WTC11 (cell line): ENCODE data around the gene RIPOR3. TPM values are rescaled to one million over a fixed set of nuclear protein-coding genes. Genes with fewer than 3 reads are reported as not detected.

Source experiments
- ATAC-seq: fragments of 200-7000 bp; cut with Tn5 transposase; 2 replicates; pipeline ENCODE4 v1.10.0; 2021; ENCODE audit warnings: mild to moderate bottlenecking, moderate library complexity
- CTCF ChIA-PET: fragments of 300-600 bp; sonication (Branson Sonifier 250); formaldehyde crosslinking; loops from one replicate; lab custom pipeline; 2021; ENCODE audit warnings: antibody characterized with exemption; lab: Charles Lee
- POLR2A ChIA-PET: fragments of 350-600 bp; sonication (Branson Sonifier 250); formaldehyde crosslinking; loops from one replicate; lab custom pipeline; 2021; ENCODE audit warnings: antibody characterized with exemption; lab: Charles Lee
- DNase-seq: peaks from one replicate; pipeline ENCODE4 v3.0.0; 2021; ENCODE audit warnings: low spot score
- H3K27ac Mint-ChIP-seq: 2 replicates; pipeline ENCODE4 v1.8.0; 2021; ENCODE audit warnings: mixed read lengths
- H3K27me3 Mint-ChIP-seq: 2 replicates; pipeline ENCODE4 v1.8.0; 2021; ENCODE audit warnings: low read depth, mild to moderate bottlenecking, moderate library complexity, mixed read lengths
- H3K36me3 Mint-ChIP-seq: 2 replicates; pipeline ENCODE4 v1.8.0; 2021; ENCODE audit warnings: mixed read lengths
- H3K4me1 Mint-ChIP-seq: 2 replicates; pipeline ENCODE4 v1.8.0; 2022; ENCODE audit warnings: mixed read lengths
- H3K4me3 Mint-ChIP-seq: 2 replicates; pipeline ENCODE4 v1.8.0; 2021; ENCODE audit warnings: mild to moderate bottlenecking, moderate library complexity, mixed read lengths
- H3K9me3 Mint-ChIP-seq: 2 replicates; pipeline ENCODE4 v1.8.0; 2021; ENCODE audit warnings: mixed read lengths
- ATF6 ChIP-seq: sonication (generic); formaldehyde crosslinking; IDR thresholded peaks from 2 replicates; pipeline ENCODE4 v1.8.1; 2023; ENCODE audit warnings: mild to moderate bottlenecking, missing genetic modification reagents
- GTF2I ChIP-seq: fragments of 250-450 bp; sonication (Bioruptor Pico); conservative IDR thresholded peaks from 2 replicates; pipeline ENCODE4 v1.4.0; 2021; ENCODE audit warnings: mild to moderate bottlenecking
- IRF1 ChIP-seq: sonication (generic); formaldehyde crosslinking; IDR thresholded peaks from 2 replicates; pipeline ENCODE4 v1.8.0; 2023; ENCODE audit warnings: missing genetic modification reagents
- JAZF1 ChIP-seq: fragments of 250-450 bp; sonication (Bioruptor Pico); IDR thresholded peaks from 2 replicates; pipeline ENCODE4 v1.9.0; 2021; ENCODE audit warnings: moderate library complexity, mild to moderate bottlenecking, inconsistent platforms
- JUN ChIP-seq: sonication (generic); formaldehyde crosslinking; IDR thresholded peaks from 2 replicates; pipeline ENCODE4 v1.8.0; 2023; ENCODE audit warnings: mild to moderate bottlenecking, missing genetic modification reagents
- MLX ChIP-seq: sonication (generic); formaldehyde crosslinking; IDR thresholded peaks from 2 replicates; pipeline ENCODE4 v1.8.1; 2023; ENCODE audit warnings: mild to moderate bottlenecking, missing genetic modification reagents, moderate library complexity
- MYBL2 ChIP-seq: sonication (generic); formaldehyde crosslinking; IDR thresholded peaks from 2 replicates; pipeline ENCODE4 v1.8.1; 2023; ENCODE audit warnings: mild to moderate bottlenecking, moderate library complexity, missing genetic modification reagents
- NFYB ChIP-seq: sonication (generic); formaldehyde crosslinking; conservative IDR thresholded peaks from 2 replicates; pipeline ENCODE4 v1.8.0; 2022; ENCODE audit warnings: low read depth, missing genetic modification reagents
- NR2C2 ChIP-seq: sonication (generic); formaldehyde crosslinking; IDR thresholded peaks from 2 replicates; pipeline ENCODE4 v1.8.0; 2022; ENCODE audit warnings: mild to moderate bottlenecking, missing genetic modification reagents
- PRDM15 ChIP-seq: sonication (generic); formaldehyde crosslinking; IDR thresholded peaks from 2 replicates; pipeline ENCODE4 v1.8.0; 2022; ENCODE audit warnings: missing genetic modification reagents
- TCF7 ChIP-seq: sonication (generic); formaldehyde crosslinking; IDR thresholded peaks from 2 replicates; pipeline ENCODE4 v1.8.0; 2022; ENCODE audit warnings: mild to moderate bottlenecking, low read depth, missing genetic modification reagents, moderate library complexity
- ZMAT4 ChIP-seq: fragments of 250-450 bp; sonication (Bioruptor Pico); IDR thresholded peaks from 2 replicates; pipeline ENCODE4 v1.9.0; 2021; ENCODE audit warnings: mild to moderate bottlenecking
- ZNF232 ChIP-seq: sonication (generic); formaldehyde crosslinking; IDR thresholded peaks from 2 replicates; pipeline ENCODE4 v1.8.0; 2022; ENCODE audit warnings: mild to moderate bottlenecking, missing genetic modification reagents
- ZNF512 ChIP-seq: sonication (generic); formaldehyde crosslinking; IDR thresholded peaks from 2 replicates; pipeline ENCODE4 v1.8.1; 2022; ENCODE audit warnings: missing genetic modification reagents, borderline replicate concordance
- ZSCAN18 ChIP-seq: fragments of 250-450 bp; sonication (Bioruptor Pico); IDR thresholded peaks from 2 replicates; pipeline ENCODE4 v2.1.2; 2022; ENCODE audit warnings: mild to moderate bottlenecking, moderate library complexity
- total RNA-seq: library from RNA; stranded (reverse); gene quantifications from 3 replicates; pipeline ENCODE4 v1.2.3, GENCODE V29; 2021

RIPOR3 gene
- total RNA-seq, 1 experiment from 2014 or later, result 6.5 TPM

GRCh38 chr20:50608750-50609104, 82.6 kb downstream of the RIPOR3 start (continued):
- TF ChIP-seq ATF6 (no peak), MLX (CRISPR knock-in tag) (no peak), ZNF512 (CRISPR knock-in tag) (no peak), ZMAT4 (no peak)

GRCh38 chr20:50607850-50608749, 83.2 kb downstream of the RIPOR3 start:
- Mint-ChIP-seq H3K27ac (no peak overlapping the region), H3K9me3 (no peaks in the 10 kb centered on the region), H3K4me3 (no peak overlapping the region), H3K27me3 (no peaks in the 10 kb centered on the region), H3K4me1 (peaks cover 7% of the 10 kb centered on the region), H3K36me3 (no peaks in the 10 kb centered on the region)
- DNase-seq, result no peak
- CTCF ChIA-PET, result interaction anchor here (1.0 to 1.3 kb wide), 2 partner anchors 18 to 187 kb away, joined by 3 to 5 read pairs; partner anchors contain the start of gene BCAS4
- no peak for TF ChIP-seq ATF6
- TF ChIP-seq NFYB (CRISPR knock-in tag), result no peak
- no peak for TF ChIP-seq MLX (CRISPR knock-in tag)
- TF ChIP-seq TCF7 (CRISPR knock-in tag), result no peak
- no peak for TF ChIP-seq MYBL2 (CRISPR knock-in tag)
- no peak for TF ChIP-seq ZSCAN18 (CRISPR knock-in tag)
- TF ChIP-seq GTF2I (CRISPR knock-in tag), result no peak
- TF ChIP-seq JAZF1 (CRISPR knock-in tag), result no peak
- no peak for TF ChIP-seq JUN (CRISPR knock-in tag)
- TF ChIP-seq ZNF232 (CRISPR knock-in tag), result no peak
- no peak for TF ChIP-seq IRF1 (CRISPR knock-in tag)
- TF ChIP-seq ZNF512 (CRISPR knock-in tag), result no peak
- TF ChIP-seq PRDM15, result no peak
- no peak for TF ChIP-seq NR2C2
- POLR2A ChIA-PET, result no interaction called here
- no peak for ATAC-seq
